ENCODE measurements around the gene SMIM35. TPM values are rescaled to one million over a fixed set of nuclear protein-coding genes. Genes with fewer than 3 reads are reported as not detected.

Gene SMIM35
- total RNA-seq, 3 donors from 2014 or later, result not detected

DNA sequence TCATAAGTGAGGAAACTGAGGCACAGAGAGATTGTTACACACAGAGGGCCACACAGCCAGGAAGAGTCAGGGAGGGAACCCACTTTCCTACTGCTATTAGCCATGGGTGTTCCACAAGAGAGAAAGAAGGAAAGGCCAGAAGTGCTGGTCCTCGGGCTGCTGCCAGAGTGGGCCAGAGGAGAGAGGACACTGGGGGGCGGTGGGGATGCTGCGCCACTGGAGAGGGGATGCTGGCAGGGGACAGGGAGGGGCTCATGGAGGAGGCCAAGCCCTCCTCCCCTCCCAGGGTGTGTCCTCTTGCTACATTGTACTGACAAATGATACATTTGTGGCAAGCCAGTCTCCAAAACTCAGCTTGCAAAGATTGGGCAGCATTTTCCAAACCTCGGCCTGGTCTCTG is 90.7 kb downstream of the SMIM35 start:
- Histone ChIP-seq H3K9me3 (no peaks in the 10 kb centered on the region), H3K4me3 (no peak overlapping the region), H3K4me1 (no peaks in the 10 kb centered on the region), H3K36me3 (no peaks in the 10 kb centered on the region), H3K27ac (no peak overlapping the region), H3K27me3 (no peaks in the 10 kb centered on the region)
- intact Hi-C loops (cut with DNase I; ENCODE audit: low total_unique reads), result no loop called here
- DNase-seq (ENCODE audit: low spot score in 2 of 2), result no peak
- no peak for TF ChIP-seq POLR2AphosphoS5 (IDR thresholded peaks at IDR 0.05)
- TF ChIP-seq, protein P1, sequence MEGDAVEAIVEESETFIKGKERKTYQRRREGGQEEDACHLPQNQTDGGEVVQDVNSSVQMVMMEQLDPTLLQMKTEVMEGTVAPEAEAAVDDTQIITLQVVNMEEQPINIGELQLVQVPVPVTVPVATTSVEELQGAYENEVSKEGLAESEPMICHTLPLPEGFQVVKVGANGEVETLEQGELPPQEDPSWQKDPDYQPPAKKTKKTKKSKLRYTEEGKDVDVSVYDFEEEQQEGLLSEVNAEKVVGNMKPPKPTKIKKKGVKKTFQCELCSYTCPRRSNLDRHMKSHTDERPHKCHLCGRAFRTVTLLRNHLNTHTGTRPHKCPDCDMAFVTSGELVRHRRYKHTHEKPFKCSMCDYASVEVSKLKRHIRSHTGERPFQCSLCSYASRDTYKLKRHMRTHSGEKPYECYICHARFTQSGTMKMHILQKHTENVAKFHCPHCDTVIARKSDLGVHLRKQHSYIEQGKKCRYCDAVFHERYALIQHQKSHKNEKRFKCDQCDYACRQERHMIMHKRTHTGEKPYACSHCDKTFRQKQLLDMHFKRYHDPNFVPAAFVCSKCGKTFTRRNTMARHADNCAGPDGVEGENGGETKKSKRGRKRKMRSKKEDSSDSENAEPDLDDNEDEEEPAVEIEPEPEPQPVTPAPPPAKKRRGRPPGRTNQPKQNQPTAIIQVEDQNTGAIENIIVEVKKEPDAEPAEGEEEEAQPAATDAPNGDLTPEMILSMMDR (IDR thresholded peaks at IDR 0.05), result no peak
- TF ChIP-seq POLR2A (IDR thresholded peaks at IDR 0.05), result no peak

DNA sequence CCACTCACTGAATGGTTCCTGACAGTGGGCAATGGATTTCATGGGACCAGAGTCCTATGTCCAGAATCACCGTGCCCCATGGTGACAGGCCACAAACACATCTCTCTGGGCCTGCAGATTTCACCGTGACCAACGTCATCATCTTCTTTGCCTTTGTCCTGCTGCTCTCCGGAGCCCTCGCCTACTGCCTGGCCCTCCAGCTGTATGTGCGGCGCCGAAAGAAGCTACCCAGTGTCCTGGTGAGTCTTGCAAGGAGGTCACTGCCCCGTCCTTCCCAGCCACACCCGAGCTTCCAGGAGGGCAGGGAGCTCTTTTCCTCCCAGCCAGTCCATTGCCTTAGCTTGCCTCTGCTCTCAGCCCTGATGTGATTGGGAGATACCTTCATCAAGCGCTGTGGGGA is 91.3 kb downstream of the SMIM35 start:
- Histone ChIP-seq H3K27ac (no peak overlapping the region), H3K27me3 (no peaks in the 10 kb centered on the region), H3K36me3 (no peaks in the 10 kb centered on the region), H3K4me1 (no peaks in the 10 kb centered on the region), H3K9me3 (no peaks in the 10 kb centered on the region), H3K4me3 (no peak overlapping the region)
- intact Hi-C loops (cut with DNase I; ENCODE audit: low total_unique reads), result no loop called here
- TF ChIP-seq POLR2A (IDR thresholded peaks at IDR 0.05), result no peak
- TF ChIP-seq, protein P1 (IDR thresholded peaks at IDR 0.05), result no peak
- no peak for TF ChIP-seq POLR2AphosphoS5 (IDR thresholded peaks at IDR 0.05)
- no peak for DNase-seq (ENCODE audit: low spot score in 2 of 2)

DNA sequence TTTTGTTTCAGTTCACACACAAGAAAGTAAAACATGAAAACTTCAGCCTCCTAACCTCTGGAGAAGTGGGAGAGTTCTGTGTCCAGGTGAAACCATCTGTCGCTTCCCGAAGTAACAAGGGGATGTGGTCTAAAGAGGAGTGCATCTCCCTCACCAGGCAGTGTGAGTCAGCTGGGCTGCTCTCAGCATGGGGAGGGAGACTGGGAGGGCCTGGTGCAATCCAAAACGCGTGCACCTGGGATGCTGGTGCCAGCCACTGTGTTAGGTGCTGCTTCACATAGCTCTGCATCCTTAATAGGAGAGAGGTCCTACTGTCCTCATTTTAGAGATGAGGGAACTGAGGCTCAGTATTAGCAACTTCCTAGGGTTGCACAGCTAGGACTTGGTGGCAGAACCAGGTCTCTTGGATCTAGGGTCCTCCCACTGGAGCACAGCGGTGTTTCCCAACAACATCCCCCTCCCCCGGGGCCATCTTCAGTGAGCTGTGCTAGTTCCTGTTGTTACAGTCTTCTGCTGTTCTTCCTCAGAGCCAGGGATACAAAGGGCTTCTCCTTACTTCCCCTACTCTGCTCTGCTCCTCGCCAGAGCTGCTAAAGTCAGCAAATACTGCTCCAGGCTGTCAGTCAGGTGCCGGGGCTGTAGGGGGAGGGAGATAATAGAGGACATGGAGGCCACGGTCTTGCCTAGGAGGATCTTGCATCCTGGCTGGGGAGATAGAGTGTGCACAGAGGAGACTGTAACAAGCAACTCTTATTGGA is 92.6 kb downstream of the SMIM35 start:
- Histone ChIP-seq H3K27me3 (no peaks in the 10 kb centered on the region), H3K36me3 (no peaks in the 10 kb centered on the region), H3K4me1 (no peaks in the 10 kb centered on the region), H3K4me3 (no peak overlapping the region), H3K27ac (no peak overlapping the region), H3K9me3 (no peaks in the 10 kb centered on the region)
- intact Hi-C loops (cut with DNase I; ENCODE audit: low total_unique reads), result no loop called here
- TF ChIP-seq, protein P1 (IDR thresholded peaks at IDR 0.05), result no peak
- TF ChIP-seq POLR2AphosphoS5 (IDR thresholded peaks at IDR 0.05) (no peak), POLR2A (IDR thresholded peaks at IDR 0.05) (no peak)
- DNase-seq (ENCODE audit: low spot score in 2 of 2), result no peak

DNA sequence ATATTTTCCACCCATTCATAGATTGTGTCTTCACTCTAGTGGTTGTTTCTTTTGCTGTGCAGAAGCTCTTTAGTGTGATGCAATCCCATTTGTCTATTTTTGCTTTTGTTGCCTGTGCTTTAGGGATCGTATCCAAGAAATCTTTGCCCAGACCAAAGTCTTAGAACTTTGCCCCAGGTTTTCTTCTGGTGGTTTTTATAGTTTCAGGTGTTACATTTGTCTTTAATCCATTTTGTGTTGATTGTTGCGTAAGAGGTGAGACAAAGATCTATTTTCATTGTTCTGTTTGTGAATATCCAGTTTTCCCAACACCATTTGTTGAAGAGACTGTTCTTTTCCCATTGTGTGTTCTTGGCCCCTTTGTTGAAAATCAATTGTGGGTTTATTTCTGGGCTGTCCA is 94.1 kb downstream of the SMIM35 start:
- Histone ChIP-seq H3K27ac (no peak overlapping the region), H3K36me3 (no peaks in the 10 kb centered on the region), H3K27me3 (peaks cover 0 to 4% of the 10 kb centered on the region in 2 donors), H3K4me3 (no peak overlapping the region), H3K9me3 (no peaks in the 10 kb centered on the region), H3K4me1 (no peaks in the 10 kb centered on the region)
- DNase-seq (ENCODE audit: low spot score in 2 of 2), result no peak
- no peak for TF ChIP-seq POLR2A (IDR thresholded peaks at IDR 0.05)
- TF ChIP-seq, protein P1 (IDR thresholded peaks at IDR 0.05), result no peak
- intact Hi-C loops (cut with DNase I; ENCODE audit: low total_unique reads), result no loop called here

DNA sequence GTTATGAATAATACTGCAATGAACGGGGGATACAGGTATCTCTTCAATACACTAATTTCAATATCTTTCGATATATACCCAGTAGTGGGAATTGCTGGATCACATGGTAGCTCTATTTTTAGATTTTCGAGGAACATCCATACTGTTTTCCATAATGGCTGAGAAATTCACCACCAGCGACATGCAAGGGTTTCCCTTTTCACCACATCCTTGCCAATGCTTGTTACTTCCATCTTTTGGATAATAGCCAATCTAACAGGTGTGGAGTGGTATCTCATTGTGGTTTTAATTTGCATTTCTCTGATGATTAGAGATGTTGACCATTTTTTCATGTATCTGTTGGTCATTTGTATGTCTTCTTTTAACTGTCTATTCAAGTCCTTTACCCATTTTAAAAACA is 94.6 kb downstream of the SMIM35 start:
- Histone ChIP-seq H3K4me3 (no peak overlapping the region), H3K27me3 (peaks cover 0 to 4% of the 10 kb centered on the region in 2 donors), H3K27ac (no peak overlapping the region), H3K4me1 (no peaks in the 10 kb centered on the region), H3K9me3 (no peaks in the 10 kb centered on the region), H3K36me3 (no peaks in the 10 kb centered on the region)
- DNase-seq (ENCODE audit: low spot score in 2 of 2), result no peak
- TF ChIP-seq POLR2AphosphoS5 (IDR thresholded peaks at IDR 0.05) (no peak), POLR2A (IDR thresholded peaks at IDR 0.05) (no peak)
- TF ChIP-seq, protein P1 (IDR thresholded peaks at IDR 0.05), result no peak
- intact Hi-C loops (cut with DNase I; ENCODE audit: low total_unique reads), result no loop called here

Measured in breast epithelium (tissue), 4 donors.